ENCODE measurements around the gene PCNX2. TPM values are rescaled to one million over a fixed set of nuclear protein-coding genes. Genes with fewer than 3 reads are reported as not detected.

Gene PCNX2
- total and polyA plus RNA-seq, 2 of the 8 experiments (the other 6 are each of a cell fraction or from before 2014, with no cell fraction given), result 46.1 to 57.6 TPM

DNA sequence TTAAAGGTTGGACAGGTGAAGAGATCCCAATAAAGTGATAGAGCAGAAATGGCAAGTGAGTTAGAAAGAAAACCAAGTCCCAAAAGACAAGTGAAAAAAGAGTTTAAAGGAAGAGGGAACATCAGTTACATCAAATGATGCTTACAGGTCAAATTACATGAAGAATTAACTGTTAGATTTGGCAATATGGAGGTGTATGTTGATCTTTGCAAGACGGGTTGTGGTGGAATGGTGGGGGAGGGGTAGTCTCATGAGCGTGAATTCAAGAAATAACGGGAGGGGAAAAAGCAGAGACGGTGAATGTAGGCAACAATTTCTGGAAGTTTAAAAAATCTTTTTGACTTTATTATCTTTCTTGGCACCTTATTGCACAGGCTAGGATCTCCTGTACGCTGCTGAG, 268.5 kb downstream of the PCNX2 start (continued):
- TF ChIP-seq, protein P1, sequence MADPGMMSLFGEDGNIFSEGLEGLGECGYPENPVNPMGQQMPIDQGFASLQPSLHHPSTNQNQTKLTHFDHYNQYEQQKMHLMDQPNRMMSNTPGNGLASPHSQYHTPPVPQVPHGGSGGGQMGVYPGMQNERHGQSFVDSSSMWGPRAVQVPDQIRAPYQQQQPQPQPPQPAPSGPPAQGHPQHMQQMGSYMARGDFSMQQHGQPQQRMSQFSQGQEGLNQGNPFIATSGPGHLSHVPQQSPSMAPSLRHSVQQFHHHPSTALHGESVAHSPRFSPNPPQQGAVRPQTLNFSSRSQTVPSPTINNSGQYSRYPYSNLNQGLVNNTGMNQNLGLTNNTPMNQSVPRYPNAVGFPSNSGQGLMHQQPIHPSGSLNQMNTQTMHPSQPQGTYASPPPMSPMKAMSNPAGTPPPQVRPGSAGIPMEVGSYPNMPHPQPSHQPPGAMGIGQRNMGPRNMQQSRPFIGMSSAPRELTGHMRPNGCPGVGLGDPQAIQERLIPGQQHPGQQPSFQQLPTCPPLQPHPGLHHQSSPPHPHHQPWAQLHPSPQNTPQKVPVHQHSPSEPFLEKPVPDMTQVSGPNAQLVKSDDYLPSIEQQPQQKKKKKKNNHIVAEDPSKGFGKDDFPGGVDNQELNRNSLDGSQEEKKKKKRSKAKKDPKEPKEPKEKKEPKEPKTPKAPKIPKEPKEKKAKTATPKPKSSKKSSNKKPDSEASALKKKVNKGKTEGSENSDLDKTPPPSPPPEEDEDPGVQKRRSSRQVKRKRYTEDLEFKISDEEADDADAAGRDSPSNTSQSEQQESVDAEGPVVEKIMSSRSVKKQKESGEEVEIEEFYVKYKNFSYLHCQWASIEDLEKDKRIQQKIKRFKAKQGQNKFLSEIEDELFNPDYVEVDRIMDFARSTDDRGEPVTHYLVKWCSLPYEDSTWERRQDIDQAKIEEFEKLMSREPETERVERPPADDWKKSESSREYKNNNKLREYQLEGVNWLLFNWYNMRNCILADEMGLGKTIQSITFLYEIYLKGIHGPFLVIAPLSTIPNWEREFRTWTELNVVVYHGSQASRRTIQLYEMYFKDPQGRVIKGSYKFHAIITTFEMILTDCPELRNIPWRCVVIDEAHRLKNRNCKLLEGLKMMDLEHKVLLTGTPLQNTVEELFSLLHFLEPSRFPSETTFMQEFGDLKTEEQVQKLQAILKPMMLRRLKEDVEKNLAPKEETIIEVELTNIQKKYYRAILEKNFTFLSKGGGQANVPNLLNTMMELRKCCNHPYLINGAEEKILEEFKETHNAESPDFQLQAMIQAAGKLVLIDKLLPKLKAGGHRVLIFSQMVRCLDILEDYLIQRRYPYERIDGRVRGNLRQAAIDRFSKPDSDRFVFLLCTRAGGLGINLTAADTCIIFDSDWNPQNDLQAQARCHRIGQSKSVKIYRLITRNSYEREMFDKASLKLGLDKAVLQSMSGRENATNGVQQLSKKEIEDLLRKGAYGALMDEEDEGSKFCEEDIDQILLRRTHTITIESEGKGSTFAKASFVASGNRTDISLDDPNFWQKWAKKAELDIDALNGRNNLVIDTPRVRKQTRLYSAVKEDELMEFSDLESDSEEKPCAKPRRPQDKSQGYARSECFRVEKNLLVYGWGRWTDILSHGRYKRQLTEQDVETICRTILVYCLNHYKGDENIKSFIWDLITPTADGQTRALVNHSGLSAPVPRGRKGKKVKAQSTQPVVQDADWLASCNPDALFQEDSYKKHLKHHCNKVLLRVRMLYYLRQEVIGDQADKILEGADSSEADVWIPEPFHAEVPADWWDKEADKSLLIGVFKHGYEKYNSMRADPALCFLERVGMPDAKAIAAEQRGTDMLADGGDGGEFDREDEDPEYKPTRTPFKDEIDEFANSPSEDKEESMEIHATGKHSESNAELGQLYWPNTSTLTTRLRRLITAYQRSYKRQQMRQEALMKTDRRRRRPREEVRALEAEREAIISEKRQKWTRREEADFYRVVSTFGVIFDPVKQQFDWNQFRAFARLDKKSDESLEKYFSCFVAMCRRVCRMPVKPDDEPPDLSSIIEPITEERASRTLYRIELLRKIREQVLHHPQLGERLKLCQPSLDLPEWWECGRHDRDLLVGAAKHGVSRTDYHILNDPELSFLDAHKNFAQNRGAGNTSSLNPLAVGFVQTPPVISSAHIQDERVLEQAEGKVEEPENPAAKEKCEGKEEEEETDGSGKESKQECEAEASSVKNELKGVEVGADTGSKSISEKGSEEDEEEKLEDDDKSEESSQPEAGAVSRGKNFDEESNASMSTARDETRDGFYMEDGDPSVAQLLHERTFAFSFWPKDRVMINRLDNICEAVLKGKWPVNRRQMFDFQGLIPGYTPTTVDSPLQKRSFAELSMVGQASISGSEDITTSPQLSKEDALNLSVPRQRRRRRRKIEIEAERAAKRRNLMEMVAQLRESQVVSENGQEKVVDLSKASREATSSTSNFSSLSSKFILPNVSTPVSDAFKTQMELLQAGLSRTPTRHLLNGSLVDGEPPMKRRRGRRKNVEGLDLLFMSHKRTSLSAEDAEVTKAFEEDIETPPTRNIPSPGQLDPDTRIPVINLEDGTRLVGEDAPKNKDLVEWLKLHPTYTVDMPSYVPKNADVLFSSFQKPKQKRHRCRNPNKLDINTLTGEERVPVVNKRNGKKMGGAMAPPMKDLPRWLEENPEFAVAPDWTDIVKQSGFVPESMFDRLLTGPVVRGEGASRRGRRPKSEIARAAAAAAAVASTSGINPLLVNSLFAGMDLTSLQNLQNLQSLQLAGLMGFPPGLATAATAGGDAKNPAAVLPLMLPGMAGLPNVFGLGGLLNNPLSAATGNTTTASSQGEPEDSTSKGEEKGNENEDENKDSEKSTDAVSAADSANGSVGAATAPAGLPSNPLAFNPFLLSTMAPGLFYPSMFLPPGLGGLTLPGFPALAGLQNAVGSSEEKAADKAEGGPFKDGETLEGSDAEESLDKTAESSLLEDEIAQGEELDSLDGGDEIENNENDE (IDR thresholded peaks at IDR 0.05; ENCODE audit: insufficient replicate concordance, low read length), result no peak
- TF ChIP-seq CBX8 (IDR thresholded peaks at IDR 0.05; ENCODE audit: borderline replicate concordance, low read depth, low read length), result no peak
- TF ChIP-seq CTBP2 (IDR thresholded peaks at IDR 0.05; ENCODE audit: borderline replicate concordance, insufficient read depth, insufficient read length, low read length), result no peak
- TF ChIP-seq CEBPB (IDR thresholded peaks at IDR 0.05; ENCODE audit: low read depth, low read length), result no peak
- TF ChIP-seq NANOG (IDR thresholded peaks at IDR 0.05; ENCODE audit: insufficient read depth, low read depth, low read length, poor library complexity, severe bottlenecking), result no peak
- TF ChIP-seq BRCA1 (IDR thresholded peaks at IDR 0.05; ENCODE audit: low read depth, low read length), result no peak
- no peak for TF ChIP-seq CBX5 (IDR thresholded peaks at IDR 0.05; ENCODE audit: low read depth, low read length)
- TF ChIP-seq SP1 (IDR thresholded peaks at IDR 0.05; ENCODE audit: low read depth, low read length), result no peak
- TF ChIP-seq, protein P2, sequence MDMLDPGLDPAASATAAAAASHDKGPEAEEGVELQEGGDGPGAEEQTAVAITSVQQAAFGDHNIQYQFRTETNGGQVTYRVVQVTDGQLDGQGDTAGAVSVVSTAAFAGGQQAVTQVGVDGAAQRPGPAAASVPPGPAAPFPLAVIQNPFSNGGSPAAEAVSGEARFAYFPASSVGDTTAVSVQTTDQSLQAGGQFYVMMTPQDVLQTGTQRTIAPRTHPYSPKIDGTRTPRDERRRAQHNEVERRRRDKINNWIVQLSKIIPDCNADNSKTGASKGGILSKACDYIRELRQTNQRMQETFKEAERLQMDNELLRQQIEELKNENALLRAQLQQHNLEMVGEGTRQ (IDR thresholded peaks at IDR 0.05; ENCODE audit: low read length), result no peak
- TF ChIP-seq MAFK (IDR thresholded peaks at IDR 0.05; ENCODE audit: low read depth, low read length), result no peak
- TF ChIP-seq, protein P3, sequence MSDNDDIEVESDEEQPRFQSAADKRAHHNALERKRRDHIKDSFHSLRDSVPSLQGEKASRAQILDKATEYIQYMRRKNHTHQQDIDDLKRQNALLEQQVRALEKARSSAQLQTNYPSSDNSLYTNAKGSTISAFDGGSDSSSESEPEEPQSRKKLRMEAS (IDR thresholded peaks at IDR 0.05), result no peak
